ENCODE data around the gene CHRNA9. TPM values are rescaled to one million over a fixed set of nuclear protein-coding genes. Genes with fewer than 3 reads are reported as not detected.

The CHRNA9 gene
- total and polyA plus RNA-seq, 2 experiments from 2014 or later = 0.58 to 5.7 TPM

DNA sequence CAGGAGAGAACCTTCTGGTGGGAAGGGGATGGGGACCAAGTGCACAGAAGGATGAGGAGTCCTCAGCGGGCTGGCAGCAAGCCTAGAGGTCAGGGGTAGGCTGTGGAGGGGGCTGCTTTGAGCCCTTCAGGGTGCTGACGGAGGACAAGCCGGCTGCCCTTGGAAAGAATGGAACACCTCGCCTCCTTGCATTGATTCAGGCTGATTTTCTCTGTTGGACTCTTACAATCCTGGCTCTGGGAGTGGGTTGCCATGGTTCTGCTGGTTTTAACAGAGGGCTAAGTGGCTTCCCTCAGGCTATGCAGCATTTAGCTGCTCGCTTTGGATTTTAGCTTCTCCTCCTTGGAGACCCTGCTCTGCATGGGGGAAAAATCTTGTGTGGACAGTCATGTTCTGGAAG, 49.4 kb upstream of the CHRNA9 start (continued):
- TF ChIP-seq CTCF (conservative IDR thresholded peaks at IDR 0.05; ENCODE audit: low read depth in 2 of 2) (no peak), EZH2 (IDR thresholded peaks at IDR 0.05; ENCODE audit: low read depth, unreplicated experiment) (no peak)
- TF ChIP-seq, protein P1, sequence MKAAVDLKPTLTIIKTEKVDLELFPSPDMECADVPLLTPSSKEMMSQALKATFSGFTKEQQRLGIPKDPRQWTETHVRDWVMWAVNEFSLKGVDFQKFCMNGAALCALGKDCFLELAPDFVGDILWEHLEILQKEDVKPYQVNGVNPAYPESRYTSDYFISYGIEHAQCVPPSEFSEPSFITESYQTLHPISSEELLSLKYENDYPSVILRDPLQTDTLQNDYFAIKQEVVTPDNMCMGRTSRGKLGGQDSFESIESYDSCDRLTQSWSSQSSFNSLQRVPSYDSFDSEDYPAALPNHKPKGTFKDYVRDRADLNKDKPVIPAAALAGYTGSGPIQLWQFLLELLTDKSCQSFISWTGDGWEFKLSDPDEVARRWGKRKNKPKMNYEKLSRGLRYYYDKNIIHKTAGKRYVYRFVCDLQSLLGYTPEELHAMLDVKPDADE (IDR thresholded peaks at IDR 0.05) = no peak

GRCh38 chr4:40288566-40288965, 46.6 kb upstream of the CHRNA9 start:
- H3K27ac ChIP-seq (ENCODE audit: low read depth) = no peak overlapping the region
- peaks cover 4% of the 10 kb centered on the region; the same call in 2 of the 3 replicates for H3K9me3 Mint-ChIP-seq
- H3K36me3 Mint-ChIP-seq (ENCODE audit: low read depth) = peaks cover 4% of the 10 kb centered on the region
- H3K27me3 ChIP-seq (ENCODE audit: insufficient read depth) = no peaks in the 10 kb centered on the region
- no peak overlapping the region; the same call in 1 of the 2 replicates for H2AFZ ChIP-seq
- no peak overlapping the region for H3K4me3 Mint-ChIP-seq
- no peaks in the 10 kb centered on the region for H4K20me1 ChIP-seq (replicated peaks; ENCODE audit: insufficient read depth)
- no peak for DNase-seq (ENCODE audit: low spot score)
- peaks cover 16% of the 10 kb centered on the region for H3K4me1 Mint-ChIP-seq
- H3K27ac Mint-ChIP-seq = no peak overlapping the region
- peaks cover 13% of the 10 kb centered on the region for H3K27me3 Mint-ChIP-seq (ENCODE audit: insufficient read depth, low read depth, poor library complexity)
- H3K4me2 ChIP-seq = no peak overlapping the region
- H3F3A ChIP-seq (replicated peaks; ENCODE audit: low read depth) = no peaks in the 10 kb centered on the region
- H3K9me2 ChIP-seq (ENCODE audit: insufficient read depth) = peaks cover 14% of the 10 kb centered on the region; the same call in 1 of the 2 replicates
- no peak overlapping the region for H3K4me3 ChIP-seq
- no peaks in the 10 kb centered on the region for H3K36me3 ChIP-seq (ENCODE audit: insufficient read depth)
- no peak for ATAC-seq
- H3K79me2 ChIP-seq (replicated peaks; ENCODE audit: insufficient read depth) = no peaks in the 10 kb centered on the region
- no peaks in the 10 kb centered on the region; the same call in 1 of the 2 replicates for H3K4me1 ChIP-seq (ENCODE audit: insufficient read depth)
- TF ChIP-seq POLR2AphosphoS5 (IDR thresholded peaks at IDR 0.05; ENCODE audit: low read depth) = no peak
- no peak for TF ChIP-seq CREB1 (CRISPR knock-in tag; IDR thresholded peaks at IDR 0.05; ENCODE audit: low read depth)
- no peak for TF ChIP-seq REST (IDR thresholded peaks at IDR 0.05; ENCODE audit: unreplicated experiment)
- no peak for TF ChIP-seq CTCF (conservative IDR thresholded peaks at IDR 0.05; ENCODE audit: low read depth in 2 of 2)
- TF ChIP-seq EZH2 (IDR thresholded peaks at IDR 0.05; ENCODE audit: low read depth, unreplicated experiment) = no peak
- TF ChIP-seq ZNF331 (CRISPR knock-in tag; IDR thresholded peaks at IDR 0.05; ENCODE audit: low read depth) = no peak
- no peak for TF ChIP-seq STAT1 (IDR thresholded peaks at IDR 0.05; ENCODE audit: unreplicated experiment)
- TF ChIP-seq NANOG (IDR thresholded peaks at IDR 0.05; ENCODE audit: borderline replicate concordance) = no peak
- no peak for TF ChIP-seq ZNF462 (CRISPR knock-in tag; IDR thresholded peaks at IDR 0.05)
